Measurements from ENCODE around the gene RABGAP1. TPM values are rescaled to one million over a fixed set of nuclear protein-coding genes. Genes with fewer than 3 reads are reported as not detected.

The RABGAP1 gene
- polyA plus RNA-seq, 1 donor = 38.3 TPM

DNA sequence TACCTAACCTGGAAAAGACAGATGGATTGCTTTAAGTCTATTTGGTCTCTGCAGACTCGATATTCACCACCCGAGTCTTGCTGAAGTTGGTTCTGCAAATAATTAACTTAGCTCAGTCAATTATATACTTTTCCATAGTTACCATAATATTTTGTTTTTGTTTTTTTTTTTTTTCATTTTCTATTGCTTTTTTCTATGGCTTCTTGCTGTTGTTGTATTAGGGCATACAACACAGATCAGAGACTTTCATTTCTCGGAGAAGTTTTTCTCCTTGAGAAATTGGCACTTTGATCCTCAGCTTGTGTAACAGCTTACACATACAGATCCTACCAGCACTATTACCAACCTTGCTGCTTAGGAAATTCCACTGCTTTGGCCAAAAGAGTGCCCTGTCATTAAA, 180.6 kb downstream of the RABGAP1 start:
- Histone ChIP-seq H3K4me1 (ENCODE audit: control insufficient read depth, insufficient read depth, low read length) (peaks cover 9% of the 10 kb centered on the region), H3K9me3 (ENCODE audit: control insufficient read depth, low read depth, low read length) (no peaks in the 10 kb centered on the region), H3K27ac (ENCODE audit: low read length) (peak overlapping the region; percentile 48), H3K36me3 (ENCODE audit: control insufficient read depth, insufficient read depth, low read length) (peaks cover 7% of the 10 kb centered on the region), H3K27me3 (ENCODE audit: control insufficient read depth, insufficient read depth, low read length) (no peaks in the 10 kb centered on the region), H3K4me3 (ENCODE audit: low read length) (no peak overlapping the region)
- 22% methylated on average over 2 of the region's 3 CpGs for WGBS (ENCODE audit: insufficient coverage, low lambda C conversion rate)
- DNase-seq = peak; percentile 48 to 79

DNA sequence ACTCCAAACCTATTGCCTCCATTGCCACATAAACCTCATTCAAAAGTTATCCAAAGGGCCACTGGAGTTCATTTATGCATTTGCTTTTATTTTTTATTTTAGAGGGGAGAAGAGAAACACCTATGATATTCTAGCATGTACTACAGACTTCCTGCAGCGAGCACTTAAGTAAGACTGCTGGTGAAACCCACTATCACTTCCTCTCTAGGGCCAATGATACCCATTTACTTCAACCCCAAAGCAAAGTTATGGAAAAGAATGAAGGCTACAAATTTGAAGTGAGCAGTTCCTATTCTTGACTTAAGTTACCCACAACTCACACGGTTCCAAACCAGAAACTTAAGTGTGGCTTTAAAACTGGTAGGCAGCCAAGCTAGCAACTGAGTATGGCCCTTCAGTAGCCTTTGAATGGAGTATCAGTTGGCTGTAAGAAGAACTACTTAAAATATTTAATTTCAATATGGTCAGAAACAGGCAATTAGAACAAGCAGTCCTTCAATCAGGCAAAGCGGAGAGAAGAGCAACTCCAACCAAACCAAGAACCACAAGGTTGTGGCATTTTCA, 186.8 kb downstream of the RABGAP1 start:
- WGBS (ENCODE audit: insufficient coverage, low lambda C conversion rate) = 100% methylated on average over 1 of the region's 3 CpGs
- H3K4me1 ChIP-seq (ENCODE audit: control insufficient read depth, insufficient read depth, low read length) = no peaks in the 10 kb centered on the region
- no peak overlapping the region for H3K4me3 ChIP-seq (ENCODE audit: low read length)
- DNase-seq = no peak
- H3K27me3 ChIP-seq (ENCODE audit: control insufficient read depth, insufficient read depth, low read length) = no peaks in the 10 kb centered on the region
- peaks cover 30% of the 10 kb centered on the region for H3K36me3 ChIP-seq (ENCODE audit: control insufficient read depth, insufficient read depth, low read length)
- H3K27ac ChIP-seq (ENCODE audit: low read length) = no peak overlapping the region
- no peaks in the 10 kb centered on the region for H3K9me3 ChIP-seq (ENCODE audit: control insufficient read depth, low read depth, low read length)

DNA sequence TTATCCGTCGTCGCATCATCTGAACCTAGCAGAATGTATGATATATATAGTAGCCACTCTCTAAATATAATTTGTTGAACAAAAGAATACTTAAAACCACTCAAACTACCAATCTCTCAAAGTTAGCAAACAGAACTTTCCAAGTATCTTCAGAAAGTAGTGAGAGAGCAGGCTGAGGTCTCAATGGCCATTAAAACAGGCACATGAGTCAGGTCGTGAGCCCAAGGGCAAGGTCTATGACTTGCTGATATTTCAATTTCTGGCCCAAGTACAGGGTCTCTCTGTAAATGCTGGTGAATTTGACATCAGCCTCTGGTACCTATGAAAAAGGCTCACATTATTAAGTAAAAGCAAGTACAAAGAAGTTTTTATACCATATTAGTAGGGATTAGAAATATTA, 187.8 kb downstream of the RABGAP1 start:
- WGBS (ENCODE audit: insufficient coverage, low lambda C conversion rate) = no CpG with 5 or more reads among the region's 4 CpGs
- no peak overlapping the region for H3K27ac ChIP-seq (ENCODE audit: low read length)
- H3K27me3 ChIP-seq (ENCODE audit: control insufficient read depth, insufficient read depth, low read length) = no peaks in the 10 kb centered on the region
- DNase-seq = no peak
- no peaks in the 10 kb centered on the region for H3K4me1 ChIP-seq (ENCODE audit: control insufficient read depth, insufficient read depth, low read length)
- H3K9me3 ChIP-seq (ENCODE audit: control insufficient read depth, low read depth, low read length) = no peaks in the 10 kb centered on the region
- no peak overlapping the region for H3K4me3 ChIP-seq (ENCODE audit: low read length)
- H3K36me3 ChIP-seq (ENCODE audit: control insufficient read depth, insufficient read depth, low read length) = peaks cover 33% of the 10 kb centered on the region

DNA sequence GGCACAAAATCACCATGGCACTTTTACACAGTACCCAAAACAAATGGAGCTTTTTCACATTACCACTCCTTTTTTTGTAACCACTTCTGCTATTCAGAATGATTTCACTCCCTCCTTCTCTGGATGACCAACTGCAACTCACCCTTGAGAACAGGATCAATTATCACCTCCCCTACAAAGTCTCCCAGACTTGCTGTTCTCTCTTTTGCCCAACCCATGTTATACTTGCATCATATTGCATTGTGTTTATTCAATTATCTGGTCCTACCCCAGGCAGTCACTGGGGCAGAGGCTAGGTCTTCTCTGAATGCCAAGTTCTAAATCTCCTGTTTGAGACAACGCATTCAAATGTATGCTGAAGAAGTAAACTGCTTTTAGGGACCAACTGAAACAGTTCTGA, 188.6 kb downstream of the RABGAP1 start:
- no peak overlapping the region for H3K4me3 ChIP-seq (ENCODE audit: low read length)
- DNase-seq = no peak
- no CpG with 5 or more reads among the region's 1 CpG for WGBS (ENCODE audit: insufficient coverage, low lambda C conversion rate)
- peaks cover 30% of the 10 kb centered on the region for H3K36me3 ChIP-seq (ENCODE audit: control insufficient read depth, insufficient read depth, low read length)
- no peak overlapping the region for H3K27ac ChIP-seq (ENCODE audit: low read length)
- H3K27me3 ChIP-seq (ENCODE audit: control insufficient read depth, insufficient read depth, low read length) = no peaks in the 10 kb centered on the region
- H3K4me1 ChIP-seq (ENCODE audit: control insufficient read depth, insufficient read depth, low read length) = no peaks in the 10 kb centered on the region
- no peaks in the 10 kb centered on the region for H3K9me3 ChIP-seq (ENCODE audit: control insufficient read depth, low read depth, low read length)

DNA sequence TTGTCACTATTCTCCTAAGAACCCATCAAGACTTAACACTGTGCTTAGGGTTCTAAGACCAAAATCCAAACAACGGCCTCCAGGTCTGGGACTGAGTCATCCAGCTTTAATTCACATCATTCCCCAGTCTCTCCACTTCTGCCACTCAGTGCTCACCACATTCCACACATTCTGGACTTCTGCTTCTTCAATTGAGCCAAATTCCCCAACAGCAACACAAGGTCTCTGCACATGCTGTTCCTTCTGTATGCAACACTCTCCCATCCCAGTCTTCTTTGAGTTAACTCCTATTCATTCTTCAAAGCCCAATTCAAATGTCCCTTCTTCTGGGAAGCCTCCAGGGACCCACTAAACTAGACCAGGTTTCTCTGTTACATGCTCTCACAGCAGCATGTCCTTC, 190.4 kb downstream of the RABGAP1 start:
- Histone ChIP-seq H3K27ac (ENCODE audit: low read length) (no peak overlapping the region), H3K9me3 (ENCODE audit: control insufficient read depth, low read depth, low read length) (no peaks in the 10 kb centered on the region), H3K27me3 (ENCODE audit: control insufficient read depth, insufficient read depth, low read length) (no peaks in the 10 kb centered on the region), H3K4me1 (ENCODE audit: control insufficient read depth, insufficient read depth, low read length) (no peaks in the 10 kb centered on the region), H3K4me3 (ENCODE audit: low read length) (no peak overlapping the region), H3K36me3 (ENCODE audit: control insufficient read depth, insufficient read depth, low read length) (peaks cover 37% of the 10 kb centered on the region)
- DNase-seq = no peak
- WGBS (ENCODE audit: insufficient coverage, low lambda C conversion rate) = no CpG with 5 or more reads among the region's 1 CpG

DNA sequence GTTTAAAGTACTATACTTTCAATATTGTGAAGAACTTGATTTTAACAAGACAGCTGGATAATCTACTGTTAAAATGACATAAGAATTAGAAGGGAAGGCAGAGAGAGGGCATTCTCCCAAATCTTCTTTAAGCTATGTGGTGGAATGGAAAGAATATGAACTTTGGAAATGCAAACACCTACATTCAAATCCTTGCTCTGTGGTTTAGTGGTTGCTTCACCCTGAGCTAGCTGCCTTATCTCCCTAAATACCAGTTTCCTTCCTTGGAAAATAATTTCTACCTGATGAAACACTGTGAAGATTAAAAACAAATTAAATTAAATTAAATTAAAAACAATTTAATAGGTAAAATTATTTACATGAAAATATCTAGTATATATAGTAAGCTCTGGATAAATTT, 191.2 kb downstream of the RABGAP1 start:
- Histone ChIP-seq H3K9me3 (ENCODE audit: control insufficient read depth, low read depth, low read length) (no peaks in the 10 kb centered on the region), H3K36me3 (ENCODE audit: control insufficient read depth, insufficient read depth, low read length) (peaks cover 36% of the 10 kb centered on the region), H3K27ac (ENCODE audit: low read length) (no peak overlapping the region), H3K27me3 (ENCODE audit: control insufficient read depth, insufficient read depth, low read length) (no peaks in the 10 kb centered on the region), H3K4me3 (ENCODE audit: low read length) (no peak overlapping the region), H3K4me1 (ENCODE audit: control insufficient read depth, insufficient read depth, low read length) (no peaks in the 10 kb centered on the region)
- DNase-seq = no peak

DNA sequence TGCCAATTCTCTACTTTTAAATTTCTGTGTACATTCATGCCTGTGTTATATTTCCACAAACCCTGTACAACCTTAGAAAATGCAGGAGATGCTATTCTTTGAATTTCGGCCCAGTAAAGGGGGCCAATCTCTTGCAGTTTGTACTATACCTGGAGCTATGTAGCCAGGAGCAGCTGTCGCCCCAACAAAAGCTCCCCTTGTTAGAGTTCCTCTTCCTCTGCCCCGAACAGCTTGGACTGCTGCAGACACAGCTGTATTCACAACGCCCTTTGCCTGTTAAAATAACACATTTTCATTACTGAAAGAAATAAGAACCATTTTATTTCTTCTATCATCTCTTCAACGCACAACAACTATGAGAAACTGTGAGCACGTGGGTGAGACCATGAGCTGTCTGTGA, 191.9 kb downstream of the RABGAP1 start:
- Histone ChIP-seq H3K27ac (ENCODE audit: low read length) (no peak overlapping the region), H3K9me3 (ENCODE audit: control insufficient read depth, low read depth, low read length) (no peaks in the 10 kb centered on the region)
- WGBS (ENCODE audit: insufficient coverage, low lambda C conversion rate) = 93% methylated on average over 3 of the region's 6 CpGs

DNA sequence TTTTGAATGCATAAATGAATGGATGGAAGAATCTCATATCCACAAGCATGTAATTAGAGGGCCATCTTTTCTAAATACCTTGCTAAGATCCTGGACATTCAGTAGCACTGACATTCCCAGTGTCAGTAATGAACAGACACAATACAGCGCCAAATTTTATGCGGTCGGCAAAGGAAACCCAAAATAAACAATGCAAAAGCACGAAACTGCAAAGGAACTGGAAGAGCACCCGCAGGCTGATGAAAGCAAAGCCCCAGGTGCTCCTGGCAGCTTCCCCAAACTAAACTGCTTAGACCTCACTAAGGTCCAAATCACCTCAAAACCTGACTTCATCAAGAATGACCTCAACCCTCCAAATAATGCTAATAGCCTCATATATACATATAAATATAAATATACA, 194.6 kb downstream of the RABGAP1 start:
- no peaks in the 10 kb centered on the region for H3K4me1 ChIP-seq (ENCODE audit: control insufficient read depth, insufficient read depth, low read length)
- 96% methylated on average over 3 of the region's 5 CpGs for WGBS (ENCODE audit: insufficient coverage, low lambda C conversion rate)
- H3K4me3 ChIP-seq (ENCODE audit: low read length) = no peak overlapping the region
- DNase-seq = no peak
- H3K36me3 ChIP-seq (ENCODE audit: control insufficient read depth, insufficient read depth, low read length) = peaks cover 23% of the 10 kb centered on the region
- H3K9me3 ChIP-seq (ENCODE audit: control insufficient read depth, low read depth, low read length) = no peaks in the 10 kb centered on the region
- no peaks in the 10 kb centered on the region for H3K27me3 ChIP-seq (ENCODE audit: control insufficient read depth, insufficient read depth, low read length)
- no peak overlapping the region for H3K27ac ChIP-seq (ENCODE audit: low read length)

More for the DNA sequence above, 191.9 kb downstream of the RABGAP1 start:
- Histone ChIP-seq H3K36me3 (ENCODE audit: control insufficient read depth, insufficient read depth, low read length) (peaks cover 36% of the 10 kb centered on the region), H3K27me3 (ENCODE audit: control insufficient read depth, insufficient read depth, low read length) (no peaks in the 10 kb centered on the region), H3K4me1 (ENCODE audit: control insufficient read depth, insufficient read depth, low read length) (no peaks in the 10 kb centered on the region), H3K4me3 (ENCODE audit: low read length) (no peak overlapping the region)
- DNase-seq = no peak

DNA sequence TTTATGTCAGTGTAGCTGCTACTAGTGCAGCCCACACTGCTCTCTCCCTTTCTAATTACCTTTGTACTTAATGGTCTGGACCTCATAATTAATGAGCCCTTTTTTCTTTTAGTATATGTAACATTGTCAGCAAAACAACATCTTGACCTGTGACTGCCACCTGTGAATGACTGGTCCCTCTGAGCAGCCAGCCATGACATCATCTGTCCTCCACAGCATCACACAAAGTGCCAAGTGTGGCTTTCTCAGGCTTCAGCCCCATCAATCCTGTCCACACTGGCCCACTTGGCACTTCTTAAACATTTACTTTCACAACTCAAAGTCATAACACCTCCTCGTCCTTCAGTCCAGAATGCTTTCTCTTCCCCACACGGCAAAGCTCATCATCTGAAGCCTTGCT, 197.3 kb downstream of the RABGAP1 start:
- Histone ChIP-seq H3K4me3 (ENCODE audit: low read length) (no peak overlapping the region), H3K9me3 (ENCODE audit: control insufficient read depth, low read depth, low read length) (no peaks in the 10 kb centered on the region), H3K4me1 (ENCODE audit: control insufficient read depth, insufficient read depth, low read length) (no peaks in the 10 kb centered on the region), H3K36me3 (ENCODE audit: control insufficient read depth, insufficient read depth, low read length) (peaks cover 14% of the 10 kb centered on the region), H3K27ac (ENCODE audit: low read length) (no peak overlapping the region), H3K27me3 (ENCODE audit: control insufficient read depth, insufficient read depth, low read length) (no peaks in the 10 kb centered on the region)
- no CpG with 5 or more reads among the region's 2 CpGs for WGBS (ENCODE audit: insufficient coverage, low lambda C conversion rate)
- DNase-seq = no peak

DNA sequence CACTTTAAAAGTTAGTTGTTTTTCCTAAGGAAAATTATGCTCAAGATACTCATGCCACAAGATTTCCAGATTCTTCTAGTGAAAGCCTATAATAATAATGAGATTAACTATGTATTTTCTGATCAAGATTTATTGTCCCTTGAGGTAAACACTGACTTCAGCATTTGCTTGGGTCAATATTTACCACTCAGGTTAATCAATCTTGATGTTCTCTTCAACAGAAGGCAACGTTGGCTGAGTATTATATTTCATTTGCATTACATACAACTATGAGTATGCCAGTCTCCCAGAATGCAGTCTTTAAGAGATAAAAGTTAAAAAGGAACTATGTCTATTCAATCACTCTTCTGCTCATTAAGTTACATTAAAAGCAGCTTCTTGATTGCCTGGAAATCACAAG, 208.2 kb downstream of the RABGAP1 start:
- no peaks in the 10 kb centered on the region for H3K27me3 ChIP-seq (ENCODE audit: control insufficient read depth, insufficient read depth, low read length)
- no peaks in the 10 kb centered on the region for H3K4me1 ChIP-seq (ENCODE audit: control insufficient read depth, insufficient read depth, low read length)
- peaks cover 12% of the 10 kb centered on the region for H3K36me3 ChIP-seq (ENCODE audit: control insufficient read depth, insufficient read depth, low read length)
- H3K4me3 ChIP-seq (ENCODE audit: low read length) = no peak overlapping the region
- H3K9me3 ChIP-seq (ENCODE audit: control insufficient read depth, low read depth, low read length) = no peaks in the 10 kb centered on the region
- DNase-seq = no peak
- no peak overlapping the region for H3K27ac ChIP-seq (ENCODE audit: low read length)
- WGBS (ENCODE audit: insufficient coverage, low lambda C conversion rate) = no CpG with 5 or more reads among the region's 1 CpG

DNA sequence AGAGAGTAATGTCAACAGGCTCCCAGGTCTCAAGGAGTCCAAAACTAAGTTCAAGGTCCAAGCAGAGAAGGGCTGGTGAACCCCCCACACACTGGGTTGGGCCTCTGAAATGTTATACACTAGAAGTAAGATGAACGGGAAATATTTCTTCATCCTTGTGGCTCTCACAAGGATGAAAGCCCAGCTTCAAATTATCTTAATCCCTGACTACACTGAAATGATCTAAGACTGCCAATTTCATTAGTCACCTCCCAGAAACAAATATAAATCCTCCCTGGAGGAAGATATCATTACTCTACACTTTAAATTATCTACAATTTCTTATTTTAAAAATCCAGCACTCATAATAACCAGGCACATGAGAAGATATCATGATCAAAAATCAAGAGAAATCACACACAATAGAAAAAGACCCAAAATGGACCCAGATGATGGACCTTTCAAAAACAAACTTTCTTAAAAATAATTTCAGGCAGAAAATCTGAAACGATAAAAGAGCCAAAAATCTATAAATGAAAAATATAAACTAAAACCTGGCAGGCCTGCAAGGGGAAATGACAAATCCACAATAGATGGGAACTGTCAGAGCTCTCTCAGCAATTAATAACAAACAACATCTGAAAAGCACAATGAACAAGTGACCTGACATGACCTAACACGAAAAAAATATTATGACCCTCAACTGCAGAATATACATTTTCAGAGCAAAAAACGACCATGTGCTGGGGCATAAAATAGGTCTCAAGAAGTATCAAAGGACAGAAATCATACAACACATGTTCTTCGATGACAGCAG, 210.1 kb downstream of the RABGAP1 start:
- H3K9me3 ChIP-seq (ENCODE audit: control insufficient read depth, low read depth, low read length) = no peaks in the 10 kb centered on the region
- H3K27me3 ChIP-seq (ENCODE audit: control insufficient read depth, insufficient read depth, low read length) = no peaks in the 10 kb centered on the region
- no peaks in the 10 kb centered on the region for H3K4me1 ChIP-seq (ENCODE audit: control insufficient read depth, insufficient read depth, low read length)
- DNase-seq = no peak
- 98% methylated on average over 3 of the region's 5 CpGs for WGBS (ENCODE audit: insufficient coverage, low lambda C conversion rate)
- peaks cover 12% of the 10 kb centered on the region for H3K36me3 ChIP-seq (ENCODE audit: control insufficient read depth, insufficient read depth, low read length)
- no peak overlapping the region for H3K27ac ChIP-seq (ENCODE audit: low read length)
- no peak overlapping the region for H3K4me3 ChIP-seq (ENCODE audit: low read length)
